HepG2 (cell line): ENCODE measurements around the gene MAP2K3. TPM values are rescaled to one million over a fixed set of nuclear protein-coding genes. Genes with fewer than 3 reads are reported as not detected.
"Not testable (repeated sequence)": the region's sequence is repeated elsewhere in the genome, so short reads cannot be mapped to it uniquely, and the experiment has no call there.

Source experiments
- ATAC-seq: fragments of 200-7000 bp; cut with Tn5 transposase; 3 replicates; pipeline ENCODE4 v1.9.1; 2020; ENCODE audit warnings: mild to moderate bottlenecking, moderate library complexity
- BruUV-seq: library from RNA; stranded (reverse); fragments of 400-500 nt; replicated peaks from 2 replicates; lab custom pipeline; 2021; lab: Mats Ljungman, UMichigan
- CTCF ChIA-PET: fragments of 300-600 bp; formaldehyde crosslinking; extraction: SDS; loops from one replicate; lab custom pipeline; 2021; ENCODE audit warnings: low total read pairs, inconsistent platforms, low intra/inter-chr PET ratio; lab: Yijun Ruan, JAX
- POLR2A ChIA-PET: fragments of 350-600 bp; sonication (Branson Sonifier 250); formaldehyde crosslinking; loops from one replicate; lab custom pipeline; 2020; ENCODE audit warnings: antibody characterized with exemption, inconsistent platforms; lab: Yijun Ruan, JAX
- DNase-seq: peaks from one replicate; pipeline ENCODE4 v3.0.0-alpha.2; 2015; ENCODE audit warnings: low spot score
- FAIRE-seq: peaks from 3 replicates; lab custom pipeline; 2011; peaks lifted over from hg19 to GRCh38; lab: Jason Lieb, UNC
- H2AFZ ChIP-seq: one replicate; pipeline ENCODE4 v1.6.1; 2011; ENCODE audit warnings: low read length, inconsistent platforms
- H3K27ac ChIP-seq: fragments of 300-600 bp; 3 replicates; pipeline ENCODE4 v1.8.0; 2011; ENCODE audit warnings: mixed run types, mild to moderate bottlenecking, mixed read lengths, low read length, inconsistent platforms; ENCODE audit not compliant: insufficient read depth; ENCODE audit errors: extremely low read length
- H3K27me3 ChIP-seq, 2 experiments: fragments of 200-600 bp in 1 of 2; 2 replicates in 1 of 2; 3 replicates in 1 of 2; pipeline versions ENCODE4 v1.6.0 to v1.8.0; 2011; ENCODE audit warnings: low read length in 2 of 2, mild to moderate bottlenecking in 2 of 2, moderate library complexity in 2 of 2, inconsistent platforms in 1 of 2; ENCODE audit not compliant: insufficient read depth in 2 of 2, control insufficient read depth in 1 of 2
- H3K36me3 ChIP-seq, 2 experiments: fragments of 200-600 bp in 1 of 2; replicated peaks in 1 of 2; 2 replicates in 1 of 2; 3 replicates in 1 of 2; pipeline versions ENCODE4 v1.5.1 to v1.8.0; 2011; ENCODE audit warnings: low read length in 2 of 2, inconsistent platforms in 1 of 2; ENCODE audit not compliant: insufficient read depth in 2 of 2, control insufficient read depth in 1 of 2
- H3K4me1 ChIP-seq: 2 replicates; pipeline ENCODE4 v1.5.1; 2012; ENCODE audit warnings: low read length, inconsistent platforms; ENCODE audit not compliant: insufficient read depth
- H3K4me2 ChIP-seq: 2 replicates; pipeline ENCODE4 v1.6.0; 2011; ENCODE audit warnings: low read depth, low read length, inconsistent platforms
- H3K4me3 ChIP-seq, 3 experiments: fragments of 200-600 bp in 1 of 3; sonication (generic), shearing (Covaris generic) in 1 of 3; replicated peaks in 1 of 3; 2 replicates each; pipeline ENCODE4 v1.5.1; 2011 to 2016; ENCODE audit warnings: low read length in 3 of 3, inconsistent platforms in 2 of 3, low read depth in 2 of 3, mild to moderate bottlenecking in 2 of 3, control low read depth in 1 of 3, mixed read lengths in 1 of 3; ENCODE audit not compliant: insufficient read depth in 1 of 3
- H3K79me2 ChIP-seq: one replicate; pipeline ENCODE4 v1.6.1; 2011; ENCODE audit warnings: low read length, inconsistent platforms; ENCODE audit not compliant: insufficient read depth
- H3K9ac ChIP-seq: 2 replicates; pipeline ENCODE4 v1.6.0; 2011; ENCODE audit warnings: mild to moderate bottlenecking, low read depth, low read length, inconsistent platforms; ENCODE audit not compliant: insufficient read depth
- H3K9me3 ChIP-seq: 2 replicates; pipeline ENCODE4 v1.5.1; 2012; ENCODE audit warnings: mild to moderate bottlenecking, low read length
- H4K20me1 ChIP-seq: 2 replicates; pipeline ENCODE4 v1.6.0; 2011; ENCODE audit warnings: inconsistent platforms, mild to moderate bottlenecking, low read length, moderate library complexity; ENCODE audit not compliant: insufficient read depth
- HMGA1 ChIP-seq: sonication (generic); formaldehyde crosslinking; conservative IDR thresholded peaks from 2 replicates; pipeline ENCODE4 v1.4.0; 2020; ENCODE audit warnings: missing genetic modification reagents
- ZNF274 ChIP-seq: sonication (generic); formaldehyde crosslinking; IDR thresholded peaks from 2 replicates; pipeline ENCODE4 v1.5.1; 2020; ENCODE audit warnings: mild to moderate bottlenecking, missing genetic modification reagents
- ZNF501 ChIP-seq: sonication (generic); formaldehyde crosslinking; IDR thresholded peaks from 2 replicates; pipeline ENCODE4 v1.5.1; 2020; ENCODE audit warnings: mild to moderate bottlenecking, moderate library complexity, missing genetic modification reagents
- WGBS: methylation state at CpG from one replicate; pipeline ENCODE4 v1.1.6; 2017; ENCODE audit warnings: low lambda C conversion rate; 5-methylcytosine and 5-hydroxymethylcytosine counted together
- in situ Hi-C: cut with HindIII; loops from 2 replicates; pipeline ENCODE4 v1.10.0; 2017; ENCODE audit warnings: low pct_unique_long_range_greater_than_20kb; ENCODE audit not compliant: extremely low pct_ligation_motif_present
- intact Hi-C: fragments of 100-400 bp; cut with micrococcal nuclease; formaldehyde crosslinking; loops from one replicate; pipeline ENCODE4 v1.10.0; 2022; ENCODE audit not compliant: unreplicated experiment
- polyA plus RNA-seq, 8 experiments: library from polyadenylated mRNA; depleted of rRNA in 3 of 8; stranded (reverse) in 7 of 8; unstranded in 1 of 8; fragments of >200 nt; fragmentation: Illumina TruSeq in 4 of 8; extraction: Trizol in 4 of 8; gene quantifications; 2 replicates each; pipeline versions ENCODE4 v1.2.1 to v1.2.3, GENCODE V29; 2011 to 2016; ENCODE audit warnings: low read depth in 4 of 8, missing spikeins in 1 of 8, mixed read lengths in 1 of 8; ENCODE audit not compliant: insufficient read depth in 1 of 8
- total RNA-seq, 5 experiments: library from RNA; depleted of rRNA; stranded (reverse); fragments of >200 nt; fragmentation: Illumina TruSeq; extraction: Trizol; gene quantifications; 2 replicates each; pipeline ENCODE4 v1.2.3, GENCODE V29; 2016; ENCODE audit warnings: low read depth in 1 of 5

Gene MAP2K3
- total and polyA plus RNA-seq, 2 of the 13 experiments (the other 11 are each of a cell fraction or from before 2014, with no cell fraction given), result 20.5 to 27.4 TPM

DNA sequence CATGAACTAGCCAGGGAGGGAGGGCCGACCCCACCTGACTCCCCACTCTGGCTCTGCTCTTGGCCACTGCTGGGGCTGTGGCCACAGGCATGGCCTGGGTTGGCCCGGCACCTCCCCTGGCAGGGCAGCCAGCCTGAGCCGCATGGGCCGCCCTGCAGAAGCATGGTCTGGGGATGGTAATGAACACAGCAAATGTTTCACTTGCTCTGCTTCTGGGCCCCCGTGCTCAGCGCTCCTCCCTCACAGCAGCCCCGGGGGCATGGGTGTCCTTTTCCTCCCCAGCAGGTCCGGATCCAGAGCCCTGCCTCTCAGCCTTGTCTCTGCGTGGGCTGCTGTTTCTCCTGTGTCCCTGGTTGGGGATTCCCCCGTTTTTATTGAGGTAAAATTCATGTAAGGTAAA is 60.7 kb downstream of the MAP2K3 start (continued):
- TF ChIP-seq ZNF274, result no peak
- no peak for TF ChIP-seq ZNF501 (CRISPR knock-in tag)
- no peak for TF ChIP-seq HMGA1 (CRISPR knock-in tag)

GRCh38 chr17:21346107-21346506 is 61.6 kb downstream of the MAP2K3 start:
- H3K36me3 ChIP-seq, in situ Hi-C loops, H3K4me3 ChIP-seq, CTCF ChIA-PET, POLR2A ChIA-PET, FAIRE-seq, H2AFZ ChIP-seq, H3K27me3 ChIP-seq, H3K9me3 ChIP-seq, DNase-seq, ATAC-seq, H3K4me2 ChIP-seq, H3K79me2 ChIP-seq, H3K9ac ChIP-seq, BruUV-seq, H3K27ac ChIP-seq, intact Hi-C loops, H3K4me1 ChIP-seq, H4K20me1 ChIP-seq: not testable (repeated sequence)
- no CpG with 5 or more reads among the region's 2 CpGs for WGBS

DNA sequence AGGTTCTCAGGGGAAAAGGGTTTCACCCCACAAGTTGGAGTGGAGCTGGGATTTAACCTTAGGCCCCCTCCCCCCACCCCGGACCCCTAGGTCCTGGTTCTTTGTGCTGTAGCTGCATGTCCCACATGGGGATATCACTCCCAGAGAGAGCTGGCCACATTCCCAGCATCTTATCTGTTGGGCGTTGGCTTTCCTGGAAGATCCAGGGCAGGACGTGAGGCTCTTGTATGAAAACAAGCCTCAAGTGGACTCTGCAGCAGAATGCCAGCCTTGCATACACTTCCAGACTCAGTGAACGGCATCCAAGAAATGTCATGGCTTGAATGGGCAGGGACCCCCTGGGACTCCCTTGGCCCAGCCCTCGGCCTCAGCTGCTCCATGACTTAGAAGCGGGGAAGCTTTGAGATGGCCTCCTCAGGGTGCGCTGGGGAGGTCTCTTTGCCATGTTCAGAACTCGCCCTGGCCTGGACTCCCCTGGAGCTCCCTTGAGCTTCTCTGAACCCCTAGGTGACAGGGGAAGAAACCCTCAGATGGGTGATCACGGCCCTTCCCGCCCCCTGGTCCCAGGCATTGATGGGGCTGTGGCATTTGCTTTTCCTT is 62.2 kb downstream of the MAP2K3 start:
- H3K4me1 ChIP-seq, H2AFZ ChIP-seq, H3K9ac ChIP-seq, POLR2A ChIA-PET, FAIRE-seq, H3K4me2 ChIP-seq, in situ Hi-C loops, H4K20me1 ChIP-seq, H3K9me3 ChIP-seq, CTCF ChIA-PET, H3K27ac ChIP-seq, intact Hi-C loops, ATAC-seq, H3K27me3 ChIP-seq, BruUV-seq, H3K36me3 ChIP-seq, H3K79me2 ChIP-seq, DNase-seq, H3K4me3 ChIP-seq: not testable (repeated sequence)
- 0% methylated on average over 3 of the region's 10 CpGs for WGBS

GRCh38 chr17:21347660-21348059 is 63.1 kb downstream of the MAP2K3 start:
- BruUV-seq, CTCF ChIA-PET, H3K27ac ChIP-seq, H3K4me1 ChIP-seq, H3K36me3 ChIP-seq, POLR2A ChIA-PET, H3K9ac ChIP-seq, H3K4me3 ChIP-seq, H4K20me1 ChIP-seq, H3K27me3 ChIP-seq, DNase-seq, FAIRE-seq, H3K9me3 ChIP-seq, ATAC-seq, intact Hi-C loops, in situ Hi-C loops, H3K79me2 ChIP-seq, H2AFZ ChIP-seq, H3K4me2 ChIP-seq: not testable (repeated sequence)
- no CpG with 5 or more reads among the region's 6 CpGs for WGBS
